ENCODE results near the gene NADSYN1.
"Not testable (repeated sequence)": the region's sequence is repeated elsewhere in the genome, so short reads cannot be mapped to it uniquely, and the experiment has no call there.

Gene NADSYN1

DNA sequence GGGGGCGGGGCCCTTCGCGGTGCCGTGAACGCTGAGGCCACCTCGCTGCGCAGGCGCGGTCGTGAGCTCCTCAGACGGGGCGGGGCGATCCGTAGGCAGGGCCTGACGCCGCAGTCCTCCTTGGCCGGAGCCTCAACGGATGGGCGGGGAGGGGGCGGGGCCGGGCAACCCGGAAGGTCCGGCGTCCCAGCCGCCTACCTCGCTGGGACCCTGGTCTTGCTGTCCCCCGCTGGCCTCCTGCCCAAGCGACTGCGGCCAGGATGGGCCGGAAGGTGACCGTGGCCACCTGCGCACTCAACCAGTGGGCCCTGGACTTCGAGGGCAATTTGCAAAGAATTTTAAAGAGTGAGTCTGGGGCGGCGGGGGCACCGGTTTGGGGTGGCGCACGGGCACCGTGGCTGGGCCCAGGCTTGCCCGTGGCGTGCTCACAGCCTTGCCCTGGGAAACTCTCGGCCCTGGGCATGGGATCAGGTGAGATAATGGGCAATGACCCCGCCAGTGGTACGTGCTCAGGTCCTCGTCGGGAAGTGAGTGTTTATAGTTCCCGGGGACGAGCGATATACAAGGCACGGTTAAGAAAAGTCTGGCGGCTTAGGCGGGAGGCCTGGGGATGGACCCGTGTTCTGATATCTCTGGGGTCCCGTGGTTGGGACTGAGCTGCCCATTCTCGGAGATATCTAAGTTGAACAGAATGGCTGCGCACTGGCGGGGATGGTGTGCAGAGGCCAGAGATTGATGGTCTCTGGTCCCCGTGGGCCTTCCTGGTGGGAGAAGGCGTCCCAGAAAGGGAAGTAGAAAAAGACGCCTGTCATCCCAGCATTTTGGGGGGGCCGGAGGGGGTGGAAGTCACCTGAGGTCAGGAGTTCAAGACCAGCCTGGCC is at the start of gene NADSYN1:
Gene NADSYN1, plus strand, starts transcription at position 167 of the 881 bp plus-strand sequence. Its CDS starts 94 bp downstream, at position 261.
- peak; percentile 93 for DNase-seq
- in situ Hi-C loops (cut with HindIII; ENCODE audit: low pct_ligation_motif_present, low pct_unique_long_range_greater_than_20kb, low sequenced_read_pairs): no loop called here

DNA sequence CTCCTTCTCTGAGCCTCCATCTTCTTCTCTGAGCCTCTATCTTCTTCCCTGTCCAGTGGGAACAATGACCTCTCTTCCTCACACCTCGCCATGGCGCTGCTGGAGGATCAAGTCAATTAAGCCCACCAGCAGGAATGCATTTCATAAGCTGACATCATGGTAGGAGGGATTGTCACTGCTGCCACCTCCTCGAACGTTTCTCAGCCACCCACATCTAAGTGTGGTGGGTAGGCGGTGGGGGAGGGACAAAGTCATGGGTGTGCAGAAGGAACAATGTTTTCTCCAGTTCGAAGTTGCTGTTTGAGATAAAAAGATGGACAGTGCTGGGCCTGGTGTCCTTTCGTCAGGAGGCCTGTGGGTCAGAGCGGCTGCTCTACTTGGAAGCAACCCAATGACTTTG is 48.8 kb upstream of the NADSYN1 start:
- DNase-seq: no peak
- in situ Hi-C loops (cut with HindIII; ENCODE audit: low pct_ligation_motif_present, low pct_unique_long_range_greater_than_20kb, low sequenced_read_pairs): no loop called here

DNA sequence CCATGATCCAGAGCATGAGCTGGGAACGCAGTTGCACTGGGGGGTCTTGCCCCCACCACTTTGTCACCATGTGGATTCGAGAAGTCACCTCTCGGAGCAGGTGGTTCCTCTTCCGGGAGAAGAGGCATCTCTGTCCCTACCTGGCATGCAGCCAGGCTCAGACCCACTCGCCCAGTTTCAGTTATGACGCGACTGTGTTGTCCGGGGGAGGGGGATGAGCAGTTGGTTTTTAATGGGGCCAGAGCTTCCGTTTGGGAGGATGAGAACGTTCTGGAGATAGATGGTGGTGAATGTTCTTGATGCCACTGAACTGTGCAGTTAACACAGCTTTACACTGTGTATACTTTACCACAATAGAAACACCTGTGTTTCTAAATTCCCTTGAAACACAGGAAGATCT is 46.3 kb upstream of the NADSYN1 start:
- in situ Hi-C loops (cut with HindIII; ENCODE audit: low pct_ligation_motif_present, low pct_unique_long_range_greater_than_20kb, low sequenced_read_pairs): no loop called here
- no peak for DNase-seq

DNA sequence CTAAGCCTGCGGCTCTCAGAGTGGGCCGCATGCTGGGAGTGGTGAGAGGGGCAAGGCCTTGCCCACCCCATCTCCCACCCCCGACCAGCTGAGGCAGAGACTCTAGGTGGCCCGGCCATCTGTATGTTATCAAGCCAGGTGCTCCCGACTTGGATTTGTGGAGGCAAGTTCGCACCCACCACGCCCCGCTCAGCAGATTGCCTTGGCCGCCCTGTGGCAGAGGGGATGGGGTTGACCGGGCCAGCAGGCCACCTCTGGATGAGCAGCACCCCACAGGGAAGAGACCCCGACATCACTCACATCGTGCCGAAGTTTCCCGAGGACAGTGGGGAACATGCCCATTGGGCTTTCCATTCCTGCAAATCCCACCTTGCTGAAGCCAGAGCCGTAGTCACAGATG is 45.6 kb upstream of the NADSYN1 start:
- no peak for DNase-seq

DNA sequence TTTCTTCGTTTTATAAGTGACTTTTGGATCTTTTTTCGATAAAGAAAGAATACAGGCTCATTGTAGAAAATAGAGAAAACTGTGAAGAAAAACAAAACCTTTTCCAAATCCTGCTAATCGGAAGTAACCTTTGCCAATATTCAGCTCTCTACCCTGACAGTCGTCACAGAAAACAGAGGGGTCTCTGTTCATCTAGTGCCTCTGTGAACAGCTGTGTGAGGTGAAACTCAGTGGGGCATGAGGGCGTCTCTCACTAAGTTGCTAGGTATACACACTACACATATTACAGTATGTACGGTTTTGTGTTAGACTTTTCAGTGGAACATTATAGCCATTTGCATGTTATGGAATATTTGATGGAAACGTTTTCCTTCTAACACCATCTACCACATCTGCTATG is 44.2 kb upstream of the NADSYN1 start:
- DNase-seq: no peak
- in situ Hi-C loops (cut with HindIII; ENCODE audit: low pct_ligation_motif_present, low pct_unique_long_range_greater_than_20kb, low sequenced_read_pairs): no loop called here

More for the DNA sequence above, 45.6 kb upstream of the NADSYN1 start:
- in situ Hi-C loops (cut with HindIII; ENCODE audit: low pct_ligation_motif_present, low pct_unique_long_range_greater_than_20kb, low sequenced_read_pairs): no loop called here

DNA sequence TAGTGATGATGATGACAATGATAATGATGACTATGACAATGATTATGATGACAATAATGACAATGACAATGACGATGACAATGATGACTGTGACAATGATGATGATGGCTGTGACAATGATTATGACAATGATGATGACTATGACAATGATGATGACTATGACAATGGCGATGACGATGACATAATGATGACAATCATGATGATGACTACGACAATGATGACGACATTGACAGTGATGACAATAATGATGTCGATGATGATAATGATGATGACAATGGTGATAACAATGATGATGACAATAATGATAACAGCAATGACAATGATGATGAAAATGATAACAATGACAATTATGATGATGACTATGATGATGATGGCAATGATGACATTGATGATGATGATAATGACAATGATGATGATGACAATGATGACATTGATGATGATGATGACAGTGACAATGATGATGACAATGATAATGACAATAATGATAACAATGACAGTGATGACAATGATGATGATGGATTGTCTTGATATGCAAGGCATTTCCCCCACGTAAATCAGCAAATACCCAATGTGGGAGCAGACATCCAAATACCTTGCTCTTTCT is 42.5 kb upstream of the NADSYN1 start:
- DNase-seq: no peak
- in situ Hi-C loops (cut with HindIII; ENCODE audit: low pct_ligation_motif_present, low pct_unique_long_range_greater_than_20kb, low sequenced_read_pairs): no loop called here

DNA sequence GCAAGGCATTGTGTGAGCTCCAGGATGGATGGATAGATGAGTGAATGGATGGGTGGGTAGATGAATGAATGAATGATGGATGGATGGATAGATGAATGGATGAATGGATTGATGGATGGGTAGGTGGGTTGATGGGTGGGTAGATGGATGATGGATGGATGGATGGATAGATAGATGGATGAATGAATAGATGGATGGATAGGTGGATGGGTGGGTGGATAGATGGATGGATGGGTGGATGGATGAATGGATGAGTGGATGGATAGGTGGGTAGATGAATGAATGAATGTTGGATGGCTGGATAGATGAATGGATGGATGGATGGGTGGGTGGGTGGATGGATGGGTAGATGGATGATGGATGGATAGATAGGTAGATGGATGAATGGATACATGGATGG is 38.4 kb upstream of the NADSYN1 start:
- in situ Hi-C loops (cut with HindIII; ENCODE audit: low pct_ligation_motif_present, low pct_unique_long_range_greater_than_20kb, low sequenced_read_pairs): no loop called here
- DNase-seq: no peak

DNA sequence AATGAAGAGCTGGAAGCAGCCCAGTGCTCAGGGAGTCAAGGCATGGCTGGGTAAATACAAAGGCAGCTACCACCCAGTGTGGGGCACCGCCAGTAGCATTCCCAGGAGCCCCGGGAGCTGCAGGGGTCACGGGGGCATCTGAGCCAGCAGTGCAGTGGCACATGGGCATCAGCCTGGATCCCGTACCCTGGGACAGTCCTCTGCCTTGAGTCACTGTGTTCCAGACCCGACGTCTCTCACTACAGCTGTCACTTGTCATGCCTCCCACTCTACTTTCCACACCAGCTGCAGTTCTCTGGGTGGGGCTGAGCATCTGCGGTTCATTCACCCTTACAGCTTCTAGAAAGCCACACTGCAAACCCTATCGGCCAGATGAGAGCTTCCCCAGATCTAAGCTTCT is 34.4 kb upstream of the NADSYN1 start:
- DNase-seq: no peak
- in situ Hi-C loops (cut with HindIII; ENCODE audit: low pct_ligation_motif_present, low pct_unique_long_range_greater_than_20kb, low sequenced_read_pairs): no loop called here

DNA sequence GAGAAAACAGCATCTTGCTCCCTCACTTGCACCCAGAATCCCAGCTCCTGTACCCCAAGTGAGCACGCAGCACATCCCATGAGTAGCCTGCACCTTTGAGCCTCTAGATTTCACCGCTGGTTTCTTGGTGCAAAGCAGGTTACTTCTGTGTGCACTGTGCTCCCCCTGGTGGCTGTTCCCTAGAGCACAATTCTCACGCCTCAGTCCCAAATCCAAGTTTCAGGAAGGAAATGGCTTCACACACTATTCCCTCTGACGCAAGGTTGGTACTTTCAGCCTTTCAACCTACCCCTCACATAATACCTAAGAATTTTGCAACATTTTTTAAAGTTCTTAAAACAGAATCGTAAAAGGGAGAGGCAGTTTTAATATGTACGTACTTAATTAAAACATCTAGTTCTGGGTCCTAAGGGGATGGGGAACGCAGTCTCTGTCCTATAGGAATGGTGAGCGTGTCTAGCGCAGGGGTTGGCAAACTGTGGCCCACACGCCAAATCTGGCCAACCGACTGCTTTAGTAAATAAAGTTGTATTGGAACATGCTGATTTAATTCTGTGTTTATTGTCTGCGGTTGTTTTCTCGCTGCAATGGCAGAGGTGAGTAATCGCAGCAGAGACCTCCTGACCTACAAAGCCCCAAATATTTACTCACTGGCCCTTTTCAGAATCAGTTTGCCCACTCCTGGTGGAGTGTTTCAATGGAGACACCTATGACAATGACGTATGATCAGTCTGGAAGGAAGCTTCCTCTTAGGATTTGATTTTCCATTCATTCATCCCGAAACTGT is 32.4 kb upstream of the NADSYN1 start:
- peak; percentile 53 for DNase-seq
- in situ Hi-C loops (cut with HindIII; ENCODE audit: low pct_ligation_motif_present, low pct_unique_long_range_greater_than_20kb, low sequenced_read_pairs): no loop called here

DNA sequence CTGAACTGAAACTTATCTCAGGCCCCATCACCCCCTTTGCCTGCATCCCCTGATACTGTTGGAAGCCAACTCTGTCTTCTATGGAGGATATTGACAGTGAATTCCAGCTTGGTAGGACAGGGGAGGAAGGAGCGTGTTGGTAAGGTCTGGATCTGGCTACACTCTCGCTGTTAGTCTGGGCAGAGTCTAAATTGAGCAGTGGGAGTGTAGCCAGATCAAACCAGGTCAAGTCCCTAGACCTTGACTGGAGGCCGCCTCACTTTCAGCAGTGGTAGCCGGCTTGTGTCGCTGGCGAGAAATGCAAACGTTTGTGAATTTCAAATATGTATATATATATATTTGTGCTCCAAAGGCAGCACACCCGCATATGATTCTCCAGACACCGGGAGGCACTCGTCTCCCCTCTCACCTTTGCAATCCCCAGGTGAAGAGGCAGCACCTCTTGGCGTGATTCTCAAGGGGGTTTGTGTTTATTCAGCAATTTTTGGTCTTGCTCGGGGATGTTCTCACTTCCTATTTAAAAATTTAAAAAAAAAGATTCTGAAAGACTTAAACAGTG is 31.5 kb upstream of the NADSYN1 start:
- DNase-seq: no peak
- in situ Hi-C loops (cut with HindIII; ENCODE audit: low pct_ligation_motif_present, low pct_unique_long_range_greater_than_20kb, low sequenced_read_pairs): no loop called here

DNA sequence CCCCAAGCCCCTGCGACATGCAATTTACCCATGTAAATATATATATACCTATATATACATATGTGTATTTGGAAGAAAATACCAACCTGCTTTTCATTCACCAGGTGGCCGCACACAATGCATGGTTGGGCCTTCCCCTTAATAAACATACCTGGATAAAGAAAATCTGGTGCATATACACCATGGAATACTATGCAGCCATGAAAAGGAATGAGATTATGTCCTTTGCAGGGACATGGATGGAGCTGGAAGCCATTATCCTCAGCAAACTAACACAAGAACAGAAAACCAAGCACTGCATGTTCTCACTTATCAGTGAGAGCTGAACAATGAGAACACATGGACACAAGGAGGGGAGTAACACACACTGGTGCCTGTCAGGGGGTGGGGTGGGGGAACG is 30.7 kb upstream of the NADSYN1 start:
- DNase-seq; in situ Hi-C loops (cut with HindIII; ENCODE audit: low pct_ligation_motif_present, low pct_unique_long_range_greater_than_20kb, low sequenced_read_pairs): not testable (repeated sequence)

DNA sequence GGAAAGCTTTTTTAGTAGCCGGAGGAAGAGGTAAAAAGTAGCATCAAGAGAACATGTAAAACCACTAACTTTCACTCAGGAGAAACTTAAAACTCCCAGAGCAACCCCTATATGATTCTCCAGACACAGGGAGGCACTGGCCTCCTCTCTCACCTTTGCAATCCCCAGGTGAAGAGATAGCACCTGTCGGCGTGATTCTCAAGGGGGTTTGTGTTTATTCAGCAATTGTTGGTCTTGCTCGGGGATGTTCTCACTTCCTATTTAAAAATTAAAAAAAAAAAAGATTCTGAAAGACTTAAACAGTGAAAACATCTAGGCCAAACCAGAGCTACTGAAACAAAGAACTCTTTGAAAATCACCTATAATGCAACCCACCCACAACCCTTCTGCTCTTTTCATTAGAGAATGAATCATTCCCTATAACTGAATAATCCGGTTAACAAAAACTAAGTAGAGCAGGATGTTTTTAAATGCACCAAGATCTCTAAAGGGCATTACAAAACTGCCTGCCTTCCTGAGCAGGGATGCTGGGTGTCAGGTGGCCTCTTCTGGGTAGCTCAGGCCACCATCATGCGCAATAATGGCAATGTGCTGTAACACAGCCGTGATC is 29.7 kb upstream of the NADSYN1 start:
- no peak for DNase-seq
- in situ Hi-C loops (cut with HindIII; ENCODE audit: low pct_ligation_motif_present, low pct_unique_long_range_greater_than_20kb, low sequenced_read_pairs): no loop called here

DNA sequence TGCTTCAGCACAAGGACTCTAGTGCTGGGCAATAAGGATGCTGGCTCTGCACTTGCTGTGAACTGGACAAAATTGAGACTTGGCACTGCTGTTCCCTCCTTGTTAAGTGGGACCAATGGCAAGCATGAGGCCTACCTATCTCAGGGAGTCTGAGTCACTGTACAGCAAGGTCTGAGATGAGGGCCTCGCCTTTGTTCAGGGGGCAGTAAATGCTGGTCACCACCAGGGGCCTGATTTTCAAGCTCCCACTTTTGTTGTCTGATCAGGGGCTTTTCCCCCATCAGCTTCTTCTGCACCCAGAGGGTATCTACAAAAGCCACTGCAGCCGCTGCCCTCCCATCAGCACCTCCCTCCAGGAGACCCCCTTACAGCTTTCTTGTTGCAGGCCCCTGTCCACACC is 27.6 kb upstream of the NADSYN1 start:
- DNase-seq: no peak
- in situ Hi-C loops (cut with HindIII; ENCODE audit: low pct_ligation_motif_present, low pct_unique_long_range_greater_than_20kb, low sequenced_read_pairs): no loop called here

DNA sequence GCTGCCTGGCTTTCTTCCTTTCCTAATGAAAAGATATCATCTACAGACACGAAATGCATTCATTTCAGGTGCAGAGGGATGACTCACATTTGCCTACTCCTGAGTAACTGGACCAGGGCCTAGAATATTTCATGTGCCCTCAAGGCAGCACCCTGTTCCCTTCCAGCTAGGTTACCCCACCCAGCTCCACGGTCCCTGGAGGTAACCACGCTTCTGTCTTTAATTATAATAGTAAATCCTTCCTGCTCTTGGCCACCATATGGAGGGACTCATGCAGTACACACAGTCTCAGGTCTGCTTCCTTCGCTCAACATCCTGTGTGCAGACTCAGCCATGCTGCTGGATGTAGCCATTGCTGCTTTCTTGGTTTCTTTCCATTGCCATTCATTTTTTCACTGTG is 27.1 kb upstream of the NADSYN1 start:
- DNase-seq: no peak
- in situ Hi-C loops (cut with HindIII; ENCODE audit: low pct_ligation_motif_present, low pct_unique_long_range_greater_than_20kb, low sequenced_read_pairs): no loop called here

DNA sequence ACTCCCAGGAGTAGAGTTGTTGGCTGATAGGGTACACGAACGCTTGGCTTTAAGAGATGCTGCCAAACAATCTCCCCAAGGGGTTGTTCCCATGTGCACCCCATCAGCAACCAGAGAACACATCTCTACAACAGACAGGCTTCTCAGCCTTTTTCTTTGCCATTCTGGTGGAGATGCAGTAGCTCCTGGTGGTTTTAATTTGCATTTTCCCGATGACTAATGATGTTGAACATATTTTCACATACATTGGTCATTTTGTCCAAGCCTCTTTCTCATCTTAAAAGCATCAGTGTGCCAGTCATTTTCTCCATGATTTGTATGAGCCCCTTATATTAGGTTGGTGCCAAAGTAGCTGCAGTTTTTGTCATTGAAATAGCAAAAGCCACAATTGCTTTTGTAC is 26.6 kb upstream of the NADSYN1 start:
- in situ Hi-C loops (cut with HindIII; ENCODE audit: low pct_ligation_motif_present, low pct_unique_long_range_greater_than_20kb, low sequenced_read_pairs): no loop called here
- no peak for DNase-seq

DNA sequence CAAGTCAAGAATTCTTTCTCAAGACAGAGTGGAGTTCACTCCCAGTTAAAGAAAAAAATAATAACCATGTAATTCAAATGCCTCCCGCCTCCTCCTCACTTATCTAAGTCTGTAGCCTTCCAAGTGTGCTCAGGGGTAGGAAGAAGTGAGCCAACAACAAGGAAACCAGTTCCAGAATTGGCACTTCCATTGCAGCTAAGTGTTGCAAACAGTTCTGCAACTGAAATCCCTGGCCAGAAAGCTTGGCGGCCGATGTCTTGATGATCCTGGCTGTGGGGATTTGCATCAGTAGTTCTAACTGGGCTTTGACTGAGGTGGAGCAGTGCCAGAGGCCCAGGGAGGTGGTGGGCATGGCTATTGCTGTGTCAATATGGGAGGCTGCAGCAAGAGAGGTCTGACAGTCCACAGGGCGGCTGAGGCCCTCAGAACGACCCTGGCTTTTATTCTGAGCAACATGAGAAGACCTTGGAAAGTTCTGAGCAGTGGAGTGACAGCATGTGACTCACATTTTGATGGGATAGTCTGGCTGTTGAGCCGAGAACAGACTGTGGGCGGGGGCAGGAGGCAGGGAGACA is 24.1 kb upstream of the NADSYN1 start:
- in situ Hi-C loops (cut with HindIII; ENCODE audit: low pct_ligation_motif_present, low pct_unique_long_range_greater_than_20kb, low sequenced_read_pairs): no loop called here
- no peak for DNase-seq

DNA sequence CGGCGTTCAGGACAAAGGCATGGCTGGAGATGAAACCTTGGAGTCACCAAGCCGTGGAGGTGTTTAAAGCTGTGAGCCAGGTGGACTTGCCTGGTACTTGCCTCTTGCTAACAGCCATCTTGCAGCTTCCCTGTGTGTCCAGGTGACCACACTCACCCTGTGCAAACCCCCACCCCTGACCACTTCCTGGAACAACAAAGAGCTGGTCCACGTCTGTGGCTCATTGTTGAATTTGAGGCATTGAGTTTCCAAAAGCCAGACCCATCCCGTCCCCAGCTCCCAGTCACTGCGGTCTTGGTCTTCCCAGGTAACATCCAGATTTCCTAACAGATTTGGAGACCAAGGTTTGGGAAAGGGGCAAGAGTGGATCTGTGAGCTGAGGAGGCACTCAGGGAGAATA is 23.3 kb upstream of the NADSYN1 start:
- DNase-seq: no peak
- in situ Hi-C loops (cut with HindIII; ENCODE audit: low pct_ligation_motif_present, low pct_unique_long_range_greater_than_20kb, low sequenced_read_pairs): no loop called here

DNA sequence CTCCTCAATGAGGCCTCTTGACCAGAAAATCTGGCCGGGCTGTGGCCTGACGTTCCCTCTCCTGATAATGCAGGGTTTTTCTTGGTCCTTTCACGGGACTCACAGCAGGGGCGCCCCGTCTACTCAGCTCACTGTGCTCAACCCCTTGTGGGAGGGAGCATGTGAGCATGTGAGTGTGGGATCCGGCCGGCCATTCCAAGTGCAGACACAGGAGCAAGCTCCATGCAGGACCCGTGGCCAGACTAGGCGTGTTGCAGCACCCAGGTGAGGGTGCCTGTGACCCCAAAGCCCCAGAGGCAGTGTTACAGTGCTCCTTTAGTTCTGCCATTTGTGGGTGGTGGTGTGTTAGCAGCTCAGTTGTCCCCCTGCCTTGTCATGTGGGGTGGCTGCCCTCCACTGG is 22.8 kb upstream of the NADSYN1 start:
- in situ Hi-C loops (cut with HindIII; ENCODE audit: low pct_ligation_motif_present, low pct_unique_long_range_greater_than_20kb, low sequenced_read_pairs): no loop called here

More for the DNA sequence above, 22.8 kb upstream of the NADSYN1 start:
- DNase-seq: no peak
